ENCODE results near the gene SLC44A5.

Gene SLC44A5

GRCh38 chr1:75501577-75502295 is 109.2 kb downstream of the SLC44A5 start:
- no peak overlapping the region for H3K4me2 ChIP-seq (ENCODE audit: low read depth, low read length, poor library complexity, severe bottlenecking)
- no peaks in the 10 kb centered on the region for H3K79me2 ChIP-seq (ENCODE audit: insufficient read depth, low read length)
- no peaks in the 10 kb centered on the region for H3K27me3 ChIP-seq (ENCODE audit: insufficient read depth, low read length, poor library complexity, severe bottlenecking)
- H3K4me3 ChIP-seq (ENCODE audit: low read length, poor library complexity, severe bottlenecking) = no peak overlapping the region
- no peak overlapping the region for H3K9ac ChIP-seq (ENCODE audit: low read depth, low read length, poor library complexity, severe bottlenecking)
- no peaks in the 10 kb centered on the region for H3K9me2 ChIP-seq (replicated peaks; ENCODE audit: low read depth, low read length)
- no peaks in the 10 kb centered on the region for H3K9me3 ChIP-seq (ENCODE audit: insufficient read depth, low read depth, low read length)
- H3F3A ChIP-seq (ENCODE audit: low read depth) = no peaks in the 10 kb centered on the region
- H3K36me3 ChIP-seq (ENCODE audit: insufficient read depth, low read length) = no peaks in the 10 kb centered on the region
- H3K4me1 ChIP-seq (ENCODE audit: insufficient read depth, low read length, poor library complexity, severe bottlenecking) = no peaks in the 10 kb centered on the region
- TF ChIP-seq EZH2phosphoT487 (IDR thresholded peaks at IDR 0.05; ENCODE audit: borderline replicate concordance) = no peak
- TF ChIP-seq, protein P1, sequence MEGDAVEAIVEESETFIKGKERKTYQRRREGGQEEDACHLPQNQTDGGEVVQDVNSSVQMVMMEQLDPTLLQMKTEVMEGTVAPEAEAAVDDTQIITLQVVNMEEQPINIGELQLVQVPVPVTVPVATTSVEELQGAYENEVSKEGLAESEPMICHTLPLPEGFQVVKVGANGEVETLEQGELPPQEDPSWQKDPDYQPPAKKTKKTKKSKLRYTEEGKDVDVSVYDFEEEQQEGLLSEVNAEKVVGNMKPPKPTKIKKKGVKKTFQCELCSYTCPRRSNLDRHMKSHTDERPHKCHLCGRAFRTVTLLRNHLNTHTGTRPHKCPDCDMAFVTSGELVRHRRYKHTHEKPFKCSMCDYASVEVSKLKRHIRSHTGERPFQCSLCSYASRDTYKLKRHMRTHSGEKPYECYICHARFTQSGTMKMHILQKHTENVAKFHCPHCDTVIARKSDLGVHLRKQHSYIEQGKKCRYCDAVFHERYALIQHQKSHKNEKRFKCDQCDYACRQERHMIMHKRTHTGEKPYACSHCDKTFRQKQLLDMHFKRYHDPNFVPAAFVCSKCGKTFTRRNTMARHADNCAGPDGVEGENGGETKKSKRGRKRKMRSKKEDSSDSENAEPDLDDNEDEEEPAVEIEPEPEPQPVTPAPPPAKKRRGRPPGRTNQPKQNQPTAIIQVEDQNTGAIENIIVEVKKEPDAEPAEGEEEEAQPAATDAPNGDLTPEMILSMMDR (conservative IDR thresholded peaks at IDR 0.05; ENCODE audit: low read length) = no peak
- H4K20me1 ChIP-seq (ENCODE audit: insufficient read depth, low read length, poor library complexity, severe bottlenecking) = no peaks in the 10 kb centered on the region
- no peak overlapping the region for H2AFZ ChIP-seq (ENCODE audit: low read length)

DNA sequence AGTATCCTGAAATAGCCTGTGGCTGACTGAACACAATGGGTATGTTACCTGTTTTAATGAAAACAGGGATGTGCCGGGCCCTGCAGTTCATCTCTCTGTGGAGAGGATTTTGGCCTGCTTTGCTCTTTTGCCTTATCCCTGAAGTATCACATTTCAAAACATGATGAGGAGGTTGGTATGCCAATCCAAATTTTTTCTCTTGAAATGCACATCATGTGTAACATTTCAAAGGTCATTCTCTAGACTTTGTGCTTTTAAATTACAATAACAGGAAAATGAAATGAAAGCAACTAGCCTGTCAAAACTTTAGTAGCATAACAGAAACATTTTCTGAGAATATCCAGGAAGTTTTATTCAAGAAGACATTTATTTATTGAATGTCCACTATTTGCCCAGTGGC is 118.9 kb downstream of the SLC44A5 start:
- no peaks in the 10 kb centered on the region for H3K27me3 ChIP-seq (ENCODE audit: insufficient read depth, low read length, poor library complexity, severe bottlenecking)
- no peaks in the 10 kb centered on the region for H3K9me3 ChIP-seq (ENCODE audit: insufficient read depth, low read depth, low read length)
- H3K79me2 ChIP-seq (ENCODE audit: insufficient read depth, low read length) = no peaks in the 10 kb centered on the region
- H3K4me2 ChIP-seq (ENCODE audit: low read depth, low read length, poor library complexity, severe bottlenecking) = no peak overlapping the region
- H3K9ac ChIP-seq (ENCODE audit: low read depth, low read length, poor library complexity, severe bottlenecking) = no peak overlapping the region
- H3K36me3 ChIP-seq (ENCODE audit: insufficient read depth, low read length) = no peaks in the 10 kb centered on the region
- no peaks in the 10 kb centered on the region for H3K9me2 ChIP-seq (replicated peaks; ENCODE audit: low read depth, low read length)
- H3F3A ChIP-seq (ENCODE audit: low read depth) = no peaks in the 10 kb centered on the region
- H4K20me1 ChIP-seq (ENCODE audit: insufficient read depth, low read length, poor library complexity, severe bottlenecking) = no peaks in the 10 kb centered on the region
- H3K4me1 ChIP-seq (ENCODE audit: insufficient read depth, low read length, poor library complexity, severe bottlenecking) = no peaks in the 10 kb centered on the region
- H3K4me3 ChIP-seq (ENCODE audit: low read length, poor library complexity, severe bottlenecking) = no peak overlapping the region
- TF ChIP-seq, protein P1 (conservative IDR thresholded peaks at IDR 0.05; ENCODE audit: low read length) = no peak
- TF ChIP-seq EZH2phosphoT487 (IDR thresholded peaks at IDR 0.05; ENCODE audit: borderline replicate concordance) = no peak
- H2AFZ ChIP-seq (ENCODE audit: low read length) = no peak overlapping the region

DNA sequence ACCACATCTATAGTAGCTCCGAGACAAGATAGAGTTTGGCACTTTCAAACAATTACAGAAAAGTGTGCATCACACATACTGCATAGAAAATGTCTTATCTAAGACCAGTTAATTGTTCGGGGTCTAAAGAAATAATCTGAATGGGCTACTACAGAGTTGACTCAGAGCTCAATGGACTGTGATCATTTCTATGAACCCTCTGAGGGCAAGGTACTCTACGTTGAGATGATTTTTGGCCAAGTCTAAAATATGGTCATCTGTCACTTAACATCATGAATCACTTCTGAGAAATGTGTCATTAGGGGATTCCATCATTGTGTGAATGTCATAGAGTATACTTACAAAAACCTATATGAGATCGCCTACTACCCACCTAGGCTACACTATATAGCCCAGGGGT is 123.5 kb downstream of the SLC44A5 start:
- H3K36me3 ChIP-seq (ENCODE audit: insufficient read depth, low read length) = no peaks in the 10 kb centered on the region
- H3K4me1 ChIP-seq (ENCODE audit: insufficient read depth, low read length, poor library complexity, severe bottlenecking) = no peaks in the 10 kb centered on the region
- no peak overlapping the region for H3K4me3 ChIP-seq (ENCODE audit: low read length, poor library complexity, severe bottlenecking)
- H3K9me3 ChIP-seq (ENCODE audit: insufficient read depth, low read depth, low read length) = peaks cover 3% of the 10 kb centered on the region; the same call in 1 of the 2 replicates
- no peak overlapping the region for H3K9ac ChIP-seq (ENCODE audit: low read depth, low read length, poor library complexity, severe bottlenecking)
- no peaks in the 10 kb centered on the region for H3K79me2 ChIP-seq (ENCODE audit: insufficient read depth, low read length)
- no peak overlapping the region for H3K4me2 ChIP-seq (ENCODE audit: low read depth, low read length, poor library complexity, severe bottlenecking)
- no peaks in the 10 kb centered on the region for H3F3A ChIP-seq (ENCODE audit: low read depth)
- TF ChIP-seq, protein P1 (conservative IDR thresholded peaks at IDR 0.05; ENCODE audit: low read length) = no peak
- no peak for TF ChIP-seq EZH2phosphoT487 (IDR thresholded peaks at IDR 0.05; ENCODE audit: borderline replicate concordance)
- no peak overlapping the region for H2AFZ ChIP-seq (ENCODE audit: low read length)
- H3K9me2 ChIP-seq (replicated peaks; ENCODE audit: low read depth, low read length) = no peaks in the 10 kb centered on the region
- H3K27me3 ChIP-seq (ENCODE audit: insufficient read depth, low read length, poor library complexity, severe bottlenecking) = no peaks in the 10 kb centered on the region
- H4K20me1 ChIP-seq (ENCODE audit: insufficient read depth, low read length, poor library complexity, severe bottlenecking) = no peaks in the 10 kb centered on the region
